IMR-90 (cell line): ENCODE measurements around the gene MMEL1. TPM values are rescaled to one million over a fixed set of nuclear protein-coding genes. Genes with fewer than 3 reads are reported as not detected.

Experiments used
- ATAC-seq: fragments of 200-7000 bp; cut with Tn5 transposase; 2 replicates; pipeline ENCODE4 v1.9.1; 2020; ENCODE audit warnings: low read depth, mild to moderate bottlenecking, moderate library complexity
- BruUV-seq: library from RNA; stranded (reverse); fragments of 400-500 nt; replicated peaks from 2 replicates; lab custom pipeline; 2021; lab: Mats Ljungman, UMichigan
- CTCF ChIA-PET: fragments of 300-600 bp; formaldehyde crosslinking; extraction: SDS; loops from one replicate; lab custom pipeline; 2021; ENCODE audit warnings: antibody characterized with exemption; lab: Yijun Ruan, JAX
- POLR2A ChIA-PET: fragments of 300-600 bp; sonication (Branson Sonifier 250); formaldehyde crosslinking; loops from one replicate; lab custom pipeline; 2022; ENCODE audit warnings: antibody characterized with exemption; ENCODE audit not compliant: unreplicated experiment; lab: Charles Lee
- DNase-seq: peaks from one replicate; pipeline ENCODE4 v3.0.0; 2013
- H2AFZ ChIP-seq: replicated peaks from 2 replicates; pipeline ENCODE3; 2013; ENCODE audit warnings: low read length, mild to moderate bottlenecking; ENCODE audit not compliant: poor library complexity
- H2AK5ac ChIP-seq: 2 replicates; pipeline ENCODE4 v1.6.1; 2013; ENCODE audit warnings: low read depth, low read length, inconsistent platforms
- H2AK9ac ChIP-seq: replicated peaks from 2 replicates; pipeline ENCODE3; 2013; ENCODE audit warnings: mild to moderate bottlenecking, low read depth, low read length, moderate library complexity; ENCODE audit not compliant: poor library complexity
- H2BK120ac ChIP-seq: 2 replicates; pipeline ENCODE4 v1.6.1; 2013; ENCODE audit warnings: low read depth, low read length, inconsistent platforms
- H2BK15ac ChIP-seq: 3 replicates; pipeline ENCODE4 v1.6.1; 2013; ENCODE audit warnings: low read depth, low read length, inconsistent platforms
- H2BK20ac ChIP-seq: 2 replicates; pipeline ENCODE4 v1.6.1; 2013; ENCODE audit warnings: low read depth, mild to moderate bottlenecking, inconsistent platforms, low read length, moderate library complexity
- H2BK5ac ChIP-seq: 2 replicates; pipeline ENCODE4 v1.6.1; 2013; ENCODE audit warnings: mild to moderate bottlenecking, low read depth, low read length, inconsistent platforms; ENCODE audit not compliant: poor library complexity, severe bottlenecking
- H3K14ac ChIP-seq: replicated peaks from 2 replicates; pipeline ENCODE4 v1.6.1; 2013; ENCODE audit warnings: low read depth, low read length, inconsistent platforms
- H3K18ac ChIP-seq: 2 replicates; pipeline ENCODE4 v1.6.1; 2013; ENCODE audit warnings: low read depth, low read length, control low read depth
- H3K23ac ChIP-seq: 2 replicates; pipeline ENCODE4 v1.6.1; 2013; ENCODE audit warnings: low read depth, low read length, inconsistent platforms
- H3K27ac ChIP-seq: 2 replicates; pipeline ENCODE4 v1.5.1; 2013; ENCODE audit warnings: mild to moderate bottlenecking, control low read depth, low read length; ENCODE audit not compliant: insufficient read depth
- H3K27me3 ChIP-seq: 2 replicates; pipeline ENCODE4 v1.6.1; 2013; ENCODE audit warnings: low read length; ENCODE audit not compliant: control insufficient read depth, insufficient read depth
- H3K36me3 ChIP-seq: 2 replicates; pipeline ENCODE4 v1.6.1; 2013; ENCODE audit warnings: low read length, mixed read lengths; ENCODE audit not compliant: control insufficient read depth, insufficient read depth
- H3K4ac ChIP-seq: 2 replicates; pipeline ENCODE4 v1.6.1; 2013; ENCODE audit warnings: low read depth, low read length, inconsistent platforms
- H3K4me1 ChIP-seq: 2 replicates; pipeline ENCODE4 v1.6.1; 2013; ENCODE audit warnings: low read length, mixed read lengths; ENCODE audit not compliant: control insufficient read depth, insufficient read depth
- H3K4me2 ChIP-seq: 2 replicates; pipeline ENCODE4 v1.6.1; 2013; ENCODE audit warnings: low read depth, mild to moderate bottlenecking, control low read depth, low read length, moderate library complexity
- H3K4me3 ChIP-seq: 2 replicates; pipeline ENCODE4 v1.5.1; 2013; ENCODE audit warnings: low read depth, mild to moderate bottlenecking, control low read depth, low read length, moderate library complexity; ENCODE audit not compliant: insufficient read depth
- H3K56ac ChIP-seq: 2 replicates; pipeline ENCODE4 v1.6.1; 2013; ENCODE audit warnings: low read length, inconsistent platforms; ENCODE audit not compliant: insufficient read depth; ENCODE audit errors: extremely low read depth
- H3K79me1 ChIP-seq, 2 experiments: 2 replicates each; pipeline ENCODE4 v1.6.1; 2013; ENCODE audit warnings: low read length in 2 of 2, inconsistent platforms in 1 of 2, low read depth in 1 of 2
- H3K9ac ChIP-seq: 2 replicates; pipeline ENCODE4 v1.6.1; 2013; ENCODE audit warnings: low read depth, low read length, control low read depth
- H3K9me1 ChIP-seq: 2 replicates; pipeline ENCODE4 v1.6.1; 2013; ENCODE audit warnings: low read length, inconsistent platforms; ENCODE audit not compliant: insufficient read depth
- H3K9me3 ChIP-seq: 2 replicates; pipeline ENCODE4 v1.6.1; 2013; ENCODE audit warnings: low read length; ENCODE audit not compliant: control insufficient read depth, insufficient read depth
- H4K20me1 ChIP-seq: 2 replicates; pipeline ENCODE4 v1.6.1; 2013; ENCODE audit warnings: low read length, inconsistent platforms; ENCODE audit not compliant: insufficient read depth
- H4K5ac ChIP-seq: 2 replicates; pipeline ENCODE4 v1.6.1; 2013; ENCODE audit warnings: mild to moderate bottlenecking, low read depth, low read length, control low read depth
- H4K8ac ChIP-seq, 2 experiments: 2 replicates each; pipeline ENCODE4 v1.6.1; 2013; ENCODE audit warnings: low read depth in 2 of 2, low read length in 2 of 2, control low read depth in 1 of 2, inconsistent platforms in 1 of 2
- H4K91ac ChIP-seq: 2 replicates; pipeline ENCODE4 v1.6.1; 2013; ENCODE audit warnings: low read depth, low read length, inconsistent platforms; ENCODE audit not compliant: insufficient read depth
- BHLHE40 ChIP-seq: fragments of 150-350 bp; IDR thresholded peaks from 2 replicates; pipeline ENCODE4 v1.6.1; 2016; ENCODE audit warnings: mild to moderate bottlenecking, low read depth, low read length
- CEBPB ChIP-seq: IDR thresholded peaks from 2 replicates; pipeline ENCODE4 v1.6.1; 2012; ENCODE audit warnings: low read depth, low read length, improper control_type of control experiment
- CHD1 ChIP-seq: IDR thresholded peaks from 2 replicates; pipeline ENCODE4 v1.6.1; 2012; ENCODE audit warnings: low read depth, low read length, improper control_type of control experiment
- CTCF ChIP-seq: conservative IDR thresholded peaks from 2 replicates; pipeline ENCODE4 v1.5.1; 2012; ENCODE audit warnings: mild to moderate bottlenecking, low read depth, low read length, improper control_type of control experiment
- ELK1 ChIP-seq: fragments of 150-350 bp; IDR thresholded peaks from 2 replicates; pipeline ENCODE4 v1.6.1; 2016; ENCODE audit warnings: low read depth, mild to moderate bottlenecking, low read length, moderate library complexity, borderline replicate concordance
- FOS ChIP-seq: fragments of 150-350 bp; IDR thresholded peaks from 2 replicates; pipeline ENCODE4 v1.6.1; 2016; ENCODE audit warnings: low read depth, low read length
- MAFK ChIP-seq: IDR thresholded peaks from 2 replicates; pipeline ENCODE4 v1.6.1; 2012; ENCODE audit warnings: low read depth, low read length, improper control_type of control experiment
- MAZ ChIP-seq: IDR thresholded peaks from 2 replicates; pipeline ENCODE4 v1.6.1; 2012; ENCODE audit warnings: low read depth, mild to moderate bottlenecking, low read length, improper control_type of control experiment, moderate library complexity, borderline replicate concordance
- MXI1 ChIP-seq: IDR thresholded peaks from 2 replicates; pipeline ENCODE4 v1.6.1; 2012; ENCODE audit warnings: low read depth, mild to moderate bottlenecking, low read length, moderate library complexity, borderline replicate concordance
- NFE2L2 ChIP-seq: fragments of 150-350 bp; IDR thresholded peaks from 2 replicates; pipeline ENCODE4 v1.6.1; 2016; ENCODE audit warnings: low read depth, mild to moderate bottlenecking, low read length
- POLR2A ChIP-seq: IDR thresholded peaks from 2 replicates; pipeline ENCODE4 v1.6.1; 2012; ENCODE audit warnings: mild to moderate bottlenecking, low read depth, low read length
- RAD21 ChIP-seq: IDR thresholded peaks from 2 replicates; pipeline ENCODE4 v1.6.1; 2012; ENCODE audit warnings: low read length, improper control_type of control experiment
- RCOR1 ChIP-seq: IDR thresholded peaks from 2 replicates; pipeline ENCODE4 v1.6.1; 2012; ENCODE audit warnings: mild to moderate bottlenecking, low read length, improper control_type of control experiment; ENCODE audit not compliant: insufficient replicate concordance
- RFX5 ChIP-seq: IDR thresholded peaks from 2 replicates; pipeline ENCODE4 v1.8.0; 2012; ENCODE audit warnings: low read depth, mild to moderate bottlenecking, low read length, moderate library complexity
- SMC3 ChIP-seq: fragments of 150-350 bp; IDR thresholded peaks from 2 replicates; pipeline ENCODE4 v1.6.1; 2016; ENCODE audit warnings: low read depth, mild to moderate bottlenecking, antibody characterized with exemption, low read length, moderate library complexity
- USF2 ChIP-seq: fragments of 150-350 bp; IDR thresholded peaks from 2 replicates; pipeline ENCODE4 v1.6.1; 2017; ENCODE audit warnings: mild to moderate bottlenecking, antibody characterized with exemption, low read length, low read depth
- WGBS, 2 experiments: methylation state at CpG; one replicate each; pipeline versions ENCODE4 v1.1.5 to v1.1.7; 2013; ENCODE audit warnings: missing lambda C conversion rate in 2 of 2; ENCODE audit not compliant: insufficient read length in 1 of 2; ENCODE audit errors: extremely low coverage in 2 of 2; 5-methylcytosine and 5-hydroxymethylcytosine counted together
- dilution Hi-C: fragments of 300-500 bp; cut with HindIII; formaldehyde crosslinking; loops from one replicate; pipeline ENCODE4 v1.14.3; 2018; ENCODE audit warnings: low sequenced_read_pairs; ENCODE audit not compliant: unreplicated experiment
- in situ Hi-C: fragments of 300-500 bp; cut with MboI; formaldehyde crosslinking; loops from 3 replicates; pipeline ENCODE4 v1.14.3; 2019; ENCODE audit warnings: low sequenced_read_pairs, inconsistent platforms, mixed read lengths
- intact Hi-C: fragments of 100-400 bp; cut with micrococcal nuclease; formaldehyde crosslinking; loops from 2 replicates; pipeline ENCODE4 v1.10.0; 2022
- polyA plus RNA-seq, 3 experiments: library from polyadenylated mRNA; depleted of rRNA; stranded (reverse); fragments of >200 nt; gene quantifications; 2 replicates each; pipeline ENCODE4 v1.2.3, GENCODE V29; 2012; ENCODE audit warnings: low replicate concordance in 1 of 3
- total RNA-seq: library from RNA; depleted of rRNA; stranded (reverse); fragments of >200 nt; gene quantifications from 2 replicates; pipeline ENCODE4 v1.2.3, GENCODE V29; 2012

MMEL1 gene
- total and polyA plus RNA-seq, 2 of the 4 experiments (the other 2 are of a cell fraction) = under 0.01 to 0.12 TPM

- dilution Hi-C loops = no loop called here
These were observed 18.7 kb downstream of the MMEL1 start for GRCh38 chr1:2614145-2614544.

More at GRCh38 chr1:2614145-2614544, 18.7 kb downstream of the MMEL1 start:
- Histone ChIP-seq H3K79me1 (no peaks in the 10 kb centered on the region), H3K27me3 (no peaks in the 10 kb centered on the region; the same call in 1 of the 2 replicates), H2BK120ac (no peak overlapping the region), H2AK5ac (no peak overlapping the region), H3K4me3 (no peak overlapping the region), H3K14ac (no peak overlapping the region), H3K4me1 (no peaks in the 10 kb centered on the region), H3K18ac (no peak overlapping the region), H2AFZ (no peak overlapping the region), H2BK15ac (no peak overlapping the region), H3K4me2 (no peak overlapping the region), H3K27ac (no peak overlapping the region), H4K8ac (no peak overlapping the region), H3K36me3 (no peaks in the 10 kb centered on the region), H3K9me3 (0 out of 2 replicates have a peak, but pooled peaks cover 1% of the 10 kb centered on the region), H3K9me1 (no peaks in the 10 kb centered on the region), H2BK5ac (no peak overlapping the region), H2BK20ac (no peak overlapping the region), H2AK9ac (no peak overlapping the region), H4K5ac (no peak overlapping the region), H3K9ac (no peak overlapping the region), H3K4ac (no peak overlapping the region), H4K20me1 (no peaks in the 10 kb centered on the region), H3K56ac (no peak overlapping the region), H4K91ac (no peak overlapping the region), H3K23ac (no peak overlapping the region)
- TF ChIP-seq RAD21 = no peak
- TF ChIP-seq RFX5 = no peak
- no peak for TF ChIP-seq ELK1
- no peak for TF ChIP-seq CTCF
- no peak for TF ChIP-seq USF2
- TF ChIP-seq RCOR1 = no peak
- no peak for TF ChIP-seq BHLHE40
- TF ChIP-seq SMC3 = no peak
- TF ChIP-seq NFE2L2 = no peak
- no peak for TF ChIP-seq MAFK
- TF ChIP-seq POLR2A = no peak
- TF ChIP-seq MAZ = no peak
- no peak for TF ChIP-seq CEBPB
- no peak for TF ChIP-seq MXI1
- TF ChIP-seq CHD1 = no peak
- no peak for TF ChIP-seq FOS
- DNase-seq (no peak), ATAC-seq (no peak)
- WGBS, 2 experiments = no CpG with 5 or more reads among the region's 2 CpGs
- BruUV-seq = no TSS peak
- in situ Hi-C loops = no loop called here
- POLR2A ChIA-PET = no interaction called here
- intact Hi-C loops = no loop called here
- CTCF ChIA-PET = no interaction called here
